T-helper 17 cell (primary cell): ENCODE results near the gene TLR5. TPM values are rescaled to one million over a fixed set of nuclear protein-coding genes. Genes with fewer than 3 reads are reported as not detected.

Experiments used
- ATAC-seq: fragments of 150-1000 bp; cut with Tn5 transposase; 2 replicates; pipeline ENCODE4 v1.10.0; 2021; ENCODE audit warnings: mild to moderate bottlenecking, moderate library complexity
- DNase-seq, 3 donors: peaks; one replicate each; pipeline versions ENCODE4 v3.0.0 to v3.0.0-alpha.2; 2020 to 2021
- H3K9me3 ChIP-seq: one replicate; pipeline ENCODE4 v1.7.0; 2013; ENCODE audit warnings: low read length, mild to moderate bottlenecking; ENCODE audit not compliant: control insufficient read depth, poor library complexity, severe bottlenecking
- H3K27ac Mint-ChIP-seq: one replicate; pipeline ENCODE4 v1.8.0; 2022; ENCODE audit warnings: mild to moderate bottlenecking, moderate library complexity, mixed read lengths
- H3K27me3 Mint-ChIP-seq: one replicate; pipeline ENCODE4 v1.8.0; 2022; ENCODE audit warnings: mixed read lengths
- H3K36me3 Mint-ChIP-seq: one replicate; pipeline ENCODE4 v1.8.0; 2022; ENCODE audit warnings: low read depth, mixed read lengths
- H3K4me1 Mint-ChIP-seq: one replicate; pipeline ENCODE4 v1.8.0; 2022; ENCODE audit warnings: mild to moderate bottlenecking, mixed read lengths
- H3K4me3 Mint-ChIP-seq: one replicate; pipeline ENCODE4 v1.8.0; 2022; ENCODE audit warnings: mild to moderate bottlenecking, moderate library complexity, mixed read lengths
- total RNA-seq, 4 donors: library from RNA in 2 of 4; stranded (reverse) in 2 of 4; gene quantifications; one replicate each; pipeline ENCODE4 v1.2.3 and lab custom pipeline; 2022 to 2026

The TLR5 gene
- total RNA-seq, 2 donors from 2014 or later: 2.6 to 2.8 TPM

GRCh38 chr1:223087291-223088255, 55.5 kb downstream of the TLR5 start:
- ATAC-seq (no peak), DNase-seq (no peak)
- Mint-ChIP-seq H3K27ac (peak overlapping the region; percentile 59), H3K4me3 (no peak overlapping the region), H3K4me1 (peaks cover 11% of the 10 kb centered on the region), H3K27me3 (peaks cover 17% of the 10 kb centered on the region), H3K36me3 (no peaks in the 10 kb centered on the region)
- no peaks in the 10 kb centered on the region for H3K9me3 ChIP-seq

GRCh38 chr1:223084464-223084866, 58.6 kb downstream of the TLR5 start:
- no peak overlapping the region for H3K4me3 Mint-ChIP-seq
- no peaks in the 10 kb centered on the region for H3K9me3 ChIP-seq
- no peak for DNase-seq
- no peaks in the 10 kb centered on the region for H3K36me3 Mint-ChIP-seq
- H3K4me1 Mint-ChIP-seq: peaks cover 6% of the 10 kb centered on the region
- no peak for ATAC-seq
- H3K27ac Mint-ChIP-seq: no peak overlapping the region
- peaks cover 9% of the 10 kb centered on the region for H3K27me3 Mint-ChIP-seq

DNA sequence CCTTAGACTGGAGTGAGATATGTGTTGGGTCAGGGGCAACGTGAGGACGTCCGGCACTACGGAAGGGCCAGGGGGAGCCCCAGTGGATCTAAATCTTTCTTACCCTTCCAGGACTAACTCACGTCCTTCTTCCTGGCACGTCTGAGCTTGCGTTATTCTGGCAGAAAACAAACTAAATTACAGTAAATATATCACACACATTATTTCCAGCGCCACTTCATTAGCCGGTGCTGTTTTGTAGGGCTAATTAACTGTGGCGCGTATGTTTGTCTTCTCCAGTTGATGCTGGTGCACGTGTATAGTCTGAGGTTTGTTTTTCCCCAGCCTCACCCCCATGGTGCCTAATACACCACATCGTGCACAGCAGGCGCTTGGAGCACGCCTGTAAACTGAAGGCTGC, 59.2 kb downstream of the TLR5 start:
- peaks cover 6% of the 10 kb centered on the region for H3K4me1 Mint-ChIP-seq
- no peak overlapping the region for H3K27ac Mint-ChIP-seq
- DNase-seq: no peak
- no peaks in the 10 kb centered on the region for H3K9me3 ChIP-seq
- H3K36me3 Mint-ChIP-seq: no peaks in the 10 kb centered on the region
- ATAC-seq: no peak
- no peak overlapping the region for H3K4me3 Mint-ChIP-seq
- H3K27me3 Mint-ChIP-seq: peaks cover 15% of the 10 kb centered on the region

DNA sequence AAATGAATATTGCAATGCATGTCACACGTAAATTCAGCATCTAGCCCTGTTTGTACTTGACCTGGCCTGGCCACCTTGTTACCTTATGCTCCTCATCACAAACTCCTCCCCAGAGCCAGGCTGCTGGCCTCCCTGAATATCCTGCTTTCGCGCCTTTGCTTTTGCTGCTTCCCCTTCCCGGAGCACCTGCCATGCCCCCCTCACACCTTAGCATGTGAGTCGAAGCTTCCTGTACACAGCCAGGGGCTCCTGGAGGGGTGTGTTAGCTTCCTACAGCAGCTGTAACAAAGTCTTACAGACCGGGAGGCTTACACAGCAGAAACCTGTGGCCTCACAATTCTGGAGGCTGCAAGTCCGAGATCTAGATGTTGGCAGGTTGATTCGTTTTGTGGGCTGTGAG, 60.1 kb downstream of the TLR5 start:
- no peak for ATAC-seq

DNA sequence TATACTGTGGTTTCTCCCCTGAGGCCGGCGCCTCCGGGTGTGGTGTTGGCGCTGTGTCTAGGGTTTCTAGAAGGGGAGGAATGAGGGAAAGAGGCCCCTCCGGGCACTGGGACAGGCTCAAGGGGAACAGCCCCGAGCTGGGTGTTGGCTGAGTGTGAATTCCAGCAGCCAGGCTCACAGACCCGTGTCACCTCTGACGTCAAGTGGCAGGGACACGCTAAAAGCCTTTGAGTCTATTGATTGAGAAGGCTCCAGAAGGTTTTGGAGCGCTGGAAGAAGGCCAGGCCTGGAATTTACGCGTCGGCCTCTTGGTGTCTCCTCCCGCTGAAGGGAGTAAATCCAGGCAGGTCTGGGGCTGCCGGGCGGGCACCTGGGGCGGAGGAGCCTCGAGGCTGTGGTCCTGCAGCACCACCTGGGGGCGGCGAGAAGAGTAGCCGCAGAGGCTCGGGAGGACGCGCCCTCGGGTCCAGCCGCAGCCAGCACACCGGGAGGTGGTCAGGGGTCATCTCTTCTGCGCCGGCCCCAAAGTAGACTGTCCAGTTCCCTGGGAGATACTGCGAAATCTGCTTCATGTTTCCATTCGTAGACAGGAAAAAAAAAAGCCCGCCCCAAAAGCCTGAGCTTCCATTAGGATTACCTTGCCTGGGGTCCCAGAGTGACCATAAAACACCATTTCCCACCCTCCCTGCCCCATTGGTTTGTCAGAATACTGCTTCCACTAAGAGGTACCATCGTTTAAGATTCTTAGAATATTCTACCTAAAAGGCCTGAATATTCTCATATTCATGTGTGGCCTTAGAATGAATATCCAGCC, 61.7 kb downstream of the TLR5 start:
- Mint-ChIP-seq H3K4me3 (peak overlapping the region; percentile 56), H3K36me3 (no peaks in the 10 kb centered on the region), H3K4me1 (peaks cover 2% of the 10 kb centered on the region), H3K27ac (no peak overlapping the region), H3K27me3 (peaks cover 39% of the 10 kb centered on the region)
- DNase-seq (peak; percentile 43 to 52 (median 52)), ATAC-seq (peak; percentile 95)
- no peaks in the 10 kb centered on the region for H3K9me3 ChIP-seq

More for the DNA sequence above, 60.1 kb downstream of the TLR5 start:
- Mint-ChIP-seq H3K4me3 (no peak overlapping the region), H3K36me3 (no peaks in the 10 kb centered on the region), H3K4me1 (peaks cover 2% of the 10 kb centered on the region), H3K27me3 (peaks cover 23% of the 10 kb centered on the region), H3K27ac (no peak overlapping the region)
- no peak for DNase-seq
- H3K9me3 ChIP-seq: no peaks in the 10 kb centered on the region

- no peaks in the 10 kb centered on the region for H3K9me3 ChIP-seq
- DNase-seq (no peak), ATAC-seq (no peak)
- peaks cover 2% of the 10 kb centered on the region for H3K4me1 Mint-ChIP-seq
- no peaks in the 10 kb centered on the region for H3K36me3 Mint-ChIP-seq
- H3K4me3 Mint-ChIP-seq: no peak overlapping the region
- peaks cover 48% of the 10 kb centered on the region for H3K27me3 Mint-ChIP-seq
- no peak overlapping the region for H3K27ac Mint-ChIP-seq
Measured at GRCh38 chr1:223079498-223079897, 63.5 kb downstream of the TLR5 start.

- DNase-seq: no peak
- H3K9me3 ChIP-seq: no peaks in the 10 kb centered on the region
- Mint-ChIP-seq H3K36me3 (no peaks in the 10 kb centered on the region), H3K27ac (no peak overlapping the region), H3K4me1 (no peaks in the 10 kb centered on the region), H3K27me3 (peaks cover 48% of the 10 kb centered on the region), H3K4me3 (no peak overlapping the region)
- ATAC-seq: no peak
Measured at GRCh38 chr1:223077247-223077833, 65.7 kb downstream of the TLR5 start.

DNA sequence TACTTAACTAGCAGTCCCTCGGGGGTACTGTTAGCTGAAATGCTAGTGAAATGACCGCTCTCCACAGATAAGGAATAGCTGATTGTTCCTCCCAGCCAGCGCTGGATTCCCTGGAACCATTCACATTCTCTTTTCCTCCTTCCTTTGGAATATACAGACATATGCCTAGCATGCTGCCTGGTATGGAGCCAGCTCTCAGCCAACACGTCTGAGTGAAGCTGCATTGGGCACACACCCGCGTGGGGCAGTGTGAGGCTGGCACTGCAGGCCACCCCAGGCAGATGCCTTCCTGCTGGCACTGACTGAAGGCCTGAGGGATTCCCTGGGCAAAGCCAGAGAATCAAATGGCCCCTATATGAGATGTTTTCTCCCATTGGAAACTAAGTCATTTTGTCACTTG, 66.7 kb downstream of the TLR5 start:
- no peaks in the 10 kb centered on the region for H3K9me3 ChIP-seq
- ATAC-seq (no peak), DNase-seq (no peak)
- Mint-ChIP-seq H3K4me3 (no peak overlapping the region), H3K4me1 (no peaks in the 10 kb centered on the region), H3K27ac (no peak overlapping the region), H3K27me3 (peaks cover 52% of the 10 kb centered on the region), H3K36me3 (no peaks in the 10 kb centered on the region)

DNA sequence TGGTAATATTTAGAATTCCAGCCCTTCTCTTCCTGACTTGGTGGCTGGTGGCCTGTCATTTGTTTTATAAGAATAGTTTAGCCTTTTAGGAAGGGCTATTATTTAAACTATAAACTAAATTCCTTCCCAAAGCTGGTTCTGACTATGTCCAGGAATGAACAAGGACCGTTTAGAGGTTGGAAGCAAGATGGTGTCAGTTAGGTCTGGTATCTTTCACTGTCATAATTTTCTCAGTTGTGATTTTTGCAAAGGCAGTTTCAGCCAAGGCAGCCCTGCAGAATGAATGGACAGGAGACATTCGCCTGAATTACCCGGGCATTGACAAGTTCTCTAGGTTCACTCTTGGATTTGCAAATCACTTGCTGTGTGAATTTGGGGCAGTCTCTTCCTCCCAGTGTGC, 67.2 kb downstream of the TLR5 start:
- H3K9me3 ChIP-seq: no peaks in the 10 kb centered on the region
- H3K4me3 Mint-ChIP-seq: no peak overlapping the region
- H3K27ac Mint-ChIP-seq: no peak overlapping the region
- no peaks in the 10 kb centered on the region for H3K36me3 Mint-ChIP-seq
- no peak for ATAC-seq
- DNase-seq: no peak
- H3K4me1 Mint-ChIP-seq: no peaks in the 10 kb centered on the region
- H3K27me3 Mint-ChIP-seq: peaks cover 52% of the 10 kb centered on the region

- ATAC-seq: no peak
- H3K4me1 Mint-ChIP-seq: no peaks in the 10 kb centered on the region
- no peaks in the 10 kb centered on the region for H3K9me3 ChIP-seq
- H3K27me3 Mint-ChIP-seq: peaks cover 50% of the 10 kb centered on the region
- no peak for DNase-seq
- H3K36me3 Mint-ChIP-seq: no peaks in the 10 kb centered on the region
- no peak overlapping the region for H3K4me3 Mint-ChIP-seq
- no peak overlapping the region for H3K27ac Mint-ChIP-seq
Measured at GRCh38 chr1:223074445-223075300, 68.4 kb downstream of the TLR5 start.

DNA sequence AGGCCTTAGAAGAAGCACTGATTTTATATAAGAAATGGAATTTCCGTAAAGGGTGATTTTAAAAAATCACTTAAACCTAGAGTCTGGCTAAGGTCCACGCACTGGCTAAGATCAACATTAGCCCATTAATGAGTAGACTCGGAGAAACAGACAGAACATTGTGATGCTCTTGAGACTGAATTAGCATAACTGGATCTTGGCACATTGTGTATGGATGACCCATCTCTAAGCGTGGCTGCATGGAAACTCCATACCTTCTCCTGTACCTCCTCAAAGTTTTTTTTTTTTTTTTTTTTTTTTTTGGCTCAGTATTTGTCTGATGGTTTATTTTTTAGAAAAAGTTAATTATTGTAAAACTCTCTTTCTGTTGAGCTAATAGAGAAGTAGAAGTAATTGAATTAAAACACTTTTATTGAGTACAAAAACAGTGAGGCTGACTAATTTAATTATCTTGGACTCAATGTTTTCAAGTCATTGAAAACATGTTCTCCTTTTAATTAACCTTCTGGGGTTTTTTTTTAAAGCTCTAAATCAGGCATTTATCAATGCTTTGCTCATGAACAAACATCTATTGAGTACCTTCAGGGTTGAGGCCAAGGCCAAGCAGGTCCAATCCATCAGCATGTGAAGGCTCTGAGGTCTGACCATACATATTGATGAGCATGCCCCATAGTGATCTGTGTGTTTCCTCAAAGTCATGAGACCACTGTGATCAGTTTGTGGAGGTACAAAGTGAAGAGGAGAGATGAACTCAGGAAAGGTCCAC, 74.0 kb downstream of the TLR5 start:
- H3K36me3 Mint-ChIP-seq: no peaks in the 10 kb centered on the region
- no peaks in the 10 kb centered on the region for H3K9me3 ChIP-seq
- no peak overlapping the region for H3K4me3 Mint-ChIP-seq
- no peak overlapping the region for H3K27ac Mint-ChIP-seq
- no peak for ATAC-seq
- DNase-seq: no peak
- no peaks in the 10 kb centered on the region for H3K4me1 Mint-ChIP-seq
- peaks cover 13% of the 10 kb centered on the region for H3K27me3 Mint-ChIP-seq

GRCh38 chr1:223067914-223068313, 75.1 kb downstream of the TLR5 start:
- Mint-ChIP-seq H3K36me3 (no peaks in the 10 kb centered on the region), H3K4me1 (no peaks in the 10 kb centered on the region), H3K27ac (no peak overlapping the region), H3K27me3 (peaks cover 13% of the 10 kb centered on the region), H3K4me3 (no peak overlapping the region)
- no peaks in the 10 kb centered on the region for H3K9me3 ChIP-seq
- DNase-seq (no peak), ATAC-seq (no peak)
